Activated T-helper 1 cell treated with Interleukin-2 at 50 U/mL for 16 hours (primary cell): Measurements from ENCODE around the gene RASA3.

Source experiments
- DNase-seq: peaks from one replicate; pipeline ENCODE4 v3.0.0-alpha.2; 2020; ENCODE audit warnings: low read depth

RASA3 gene

DNA sequence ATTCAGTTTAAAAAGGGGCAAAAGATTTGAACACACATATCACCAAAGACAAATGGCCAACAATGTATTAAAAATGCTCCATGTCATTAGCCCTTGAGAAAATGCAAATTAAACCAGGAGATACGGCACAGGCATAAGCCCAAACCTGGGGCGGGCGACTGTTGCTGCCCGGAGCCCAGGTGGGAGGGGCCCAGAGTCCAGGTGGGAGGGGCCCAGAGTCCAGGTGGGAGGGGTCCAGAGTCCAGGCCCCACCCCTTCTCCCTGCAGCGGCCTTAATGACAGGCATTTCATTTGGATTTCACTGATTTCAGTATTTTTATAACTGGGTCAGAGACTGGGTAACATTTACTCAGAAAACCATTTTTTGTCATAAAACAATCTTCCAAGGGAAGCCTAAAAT, 78.2 kb downstream of the RASA3 start:
- DNase-seq = no peak

DNA sequence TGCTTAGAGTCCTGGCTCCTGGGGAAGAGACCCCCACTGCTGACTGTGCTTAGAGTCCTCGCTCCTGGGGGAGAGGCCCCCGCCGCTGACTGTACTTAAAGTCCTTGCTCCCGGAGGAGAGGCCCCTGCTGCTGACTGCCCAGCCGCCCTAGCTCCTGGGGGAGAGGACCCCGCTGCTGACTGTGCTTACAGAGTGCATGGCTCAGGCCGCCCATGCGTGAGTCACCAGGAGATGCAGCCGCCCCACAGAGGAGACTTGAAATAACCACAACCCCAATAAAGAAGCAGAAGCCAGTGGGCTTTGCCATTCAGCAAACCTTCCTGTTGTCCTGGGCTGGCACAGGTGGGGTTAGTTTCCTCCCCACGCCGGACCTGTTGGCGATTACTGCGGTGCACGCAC, 79.4 kb downstream of the RASA3 start:
- no peak for DNase-seq

DNA sequence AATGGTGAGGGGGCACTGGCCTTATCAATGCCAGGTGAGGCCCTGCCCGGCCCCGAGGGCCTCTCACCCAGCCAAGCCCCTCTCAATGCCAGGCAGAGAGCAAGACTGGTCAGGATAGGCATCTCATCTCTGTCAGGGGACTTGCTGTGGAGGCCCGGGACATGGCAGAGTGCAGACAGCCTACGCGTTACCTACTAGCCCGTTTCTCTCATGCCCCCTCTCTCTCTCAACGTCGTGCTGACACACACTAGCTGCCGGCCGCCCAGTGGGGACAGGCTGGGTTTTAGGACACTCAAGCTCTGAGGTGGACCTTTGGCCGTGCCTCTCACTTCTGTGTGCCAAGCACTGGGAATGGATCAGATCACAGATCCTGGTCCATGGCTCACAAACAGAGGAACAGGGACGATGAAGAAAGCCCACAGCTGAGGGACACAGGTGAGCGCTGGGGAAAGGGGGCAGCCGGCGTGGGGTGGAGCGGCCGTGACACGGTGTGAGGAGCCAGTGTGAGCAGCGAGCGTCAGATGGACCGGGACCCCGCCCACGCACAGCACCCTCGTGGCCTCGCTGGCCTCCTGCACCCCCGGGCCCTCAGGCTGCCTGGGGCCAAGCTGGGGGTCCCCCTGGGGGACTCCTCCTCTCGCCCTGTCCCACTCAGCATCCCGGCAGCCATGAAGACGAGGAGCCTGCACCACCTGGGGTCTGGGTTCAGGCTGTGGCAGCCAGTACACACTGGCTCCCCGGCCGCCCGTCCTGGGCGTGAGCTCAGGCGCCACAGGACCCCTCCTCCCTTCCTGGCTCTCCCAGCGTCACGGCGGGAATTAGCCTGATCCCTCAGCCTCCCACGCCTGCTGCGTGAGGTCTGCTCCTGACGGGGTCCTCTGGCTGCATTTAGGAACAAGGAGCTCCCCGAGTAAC, 81.6 kb downstream of the RASA3 start:
- no peak for DNase-seq

DNA sequence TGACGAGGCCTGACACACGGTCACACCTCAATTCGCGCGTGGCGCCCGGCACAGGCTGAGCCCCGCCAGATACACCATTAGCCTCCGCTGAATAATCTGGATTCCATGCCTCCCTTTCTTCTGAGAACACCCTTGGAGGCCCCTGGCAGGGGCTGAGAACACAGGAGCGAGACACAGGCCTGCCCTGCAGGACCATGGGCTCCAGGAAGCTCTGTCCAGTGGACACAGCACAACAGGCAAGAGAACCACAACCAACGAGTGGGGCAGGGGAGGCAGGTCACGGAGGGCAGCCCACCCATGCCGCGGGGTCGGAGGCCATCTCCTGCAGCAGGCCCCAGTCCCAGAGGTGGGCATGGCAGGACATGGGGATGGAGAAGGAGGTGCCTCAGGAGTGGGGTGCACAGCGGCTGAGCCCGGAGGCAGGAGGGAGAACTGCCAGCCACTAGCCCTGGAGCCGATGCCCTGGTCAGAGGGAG, 82.8 kb downstream of the RASA3 start:
- DNase-seq = no peak

DNA sequence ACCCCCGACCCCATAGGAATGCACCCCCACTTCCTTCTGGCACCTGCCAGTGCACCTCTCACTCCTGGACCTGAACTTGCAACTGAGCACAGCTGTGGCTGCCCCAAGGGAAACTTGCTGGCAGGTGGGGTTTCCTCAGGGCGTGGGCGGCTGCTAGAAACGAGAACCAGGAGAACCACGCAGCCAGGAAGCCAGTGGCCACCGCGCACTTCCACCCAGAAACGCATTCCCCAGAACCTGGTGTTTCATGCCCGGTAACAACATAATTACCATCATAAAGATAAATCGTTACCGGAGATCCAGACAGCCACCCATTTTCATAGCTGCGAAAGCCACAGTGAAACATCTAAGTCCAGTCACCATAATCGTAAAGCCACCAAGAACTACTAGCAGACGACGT, 83.4 kb downstream of the RASA3 start:
- DNase-seq = peak; percentile 13

DNA sequence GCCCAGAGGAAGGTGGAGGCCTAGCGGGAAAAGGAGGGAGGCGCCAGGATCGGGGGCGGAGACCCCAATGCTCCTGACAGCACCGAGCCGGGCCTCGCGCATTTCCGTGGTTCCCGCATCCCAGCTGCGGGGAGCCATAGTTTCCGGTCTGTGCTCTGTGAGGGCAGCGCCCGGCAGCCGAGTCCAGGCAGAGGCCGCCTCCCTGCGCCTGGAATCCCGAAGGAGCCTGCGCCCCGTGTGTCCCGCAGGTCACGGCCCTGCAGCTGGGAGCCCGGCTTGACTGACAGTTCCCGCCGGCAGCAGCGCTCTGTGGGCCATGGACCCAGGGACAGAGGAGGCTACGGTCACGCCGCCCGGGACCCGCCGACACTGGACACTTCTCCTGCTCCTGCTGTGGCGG, 84.0 kb downstream of the RASA3 start:
- DNase-seq = no peak

DNA sequence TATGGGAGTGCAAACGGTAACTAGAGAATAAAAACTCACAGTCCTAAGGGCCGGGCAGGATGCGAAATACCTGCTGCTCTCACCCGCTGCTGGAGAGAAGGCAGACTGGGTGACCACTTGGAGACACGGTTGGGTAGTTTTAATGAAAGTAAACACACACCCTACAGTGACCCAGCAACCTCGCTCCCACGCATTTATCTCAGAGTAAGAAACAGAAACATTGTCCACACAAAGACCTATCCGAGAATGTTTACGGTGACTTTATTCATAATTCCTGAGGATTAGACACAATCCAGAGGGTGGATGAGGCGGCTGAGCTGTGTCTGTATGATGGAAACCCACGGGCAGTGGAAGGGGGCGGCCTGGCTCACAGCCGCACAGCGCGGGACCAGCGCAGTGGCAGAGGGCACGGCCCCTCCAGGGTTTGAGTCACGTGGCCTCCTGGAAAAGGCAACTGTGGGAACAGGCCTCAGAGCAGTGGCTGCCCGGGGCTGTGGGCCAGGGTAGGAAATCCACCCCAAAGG, 85.0 kb downstream of the RASA3 start:
- no peak for DNase-seq

DNA sequence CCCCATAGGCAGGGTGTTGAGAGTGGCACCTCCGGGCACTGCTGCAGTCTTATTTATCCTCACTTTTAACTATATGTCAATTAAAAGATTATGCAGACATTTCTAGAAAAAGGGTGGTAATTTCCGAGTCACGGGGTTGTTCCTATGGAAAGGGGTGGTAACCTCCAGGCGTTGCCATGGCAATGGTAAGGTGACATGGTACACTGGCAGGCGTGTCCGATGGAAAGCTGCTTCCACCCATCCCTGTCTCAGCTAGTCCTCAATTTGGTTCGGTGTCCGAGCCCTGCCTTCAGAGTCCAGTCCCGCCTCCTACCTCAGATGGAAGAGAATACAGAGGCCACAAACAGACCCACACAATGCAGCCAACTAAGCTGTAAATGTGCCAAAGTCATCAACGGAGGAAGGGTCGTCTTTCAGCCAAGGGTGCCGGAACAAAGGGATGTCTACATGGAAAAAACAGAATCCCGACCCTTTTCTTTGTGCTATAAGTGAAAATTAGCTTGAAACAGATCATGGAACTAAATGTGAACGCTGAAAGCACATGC, 85.9 kb downstream of the RASA3 start:
- DNase-seq = no peak

DNA sequence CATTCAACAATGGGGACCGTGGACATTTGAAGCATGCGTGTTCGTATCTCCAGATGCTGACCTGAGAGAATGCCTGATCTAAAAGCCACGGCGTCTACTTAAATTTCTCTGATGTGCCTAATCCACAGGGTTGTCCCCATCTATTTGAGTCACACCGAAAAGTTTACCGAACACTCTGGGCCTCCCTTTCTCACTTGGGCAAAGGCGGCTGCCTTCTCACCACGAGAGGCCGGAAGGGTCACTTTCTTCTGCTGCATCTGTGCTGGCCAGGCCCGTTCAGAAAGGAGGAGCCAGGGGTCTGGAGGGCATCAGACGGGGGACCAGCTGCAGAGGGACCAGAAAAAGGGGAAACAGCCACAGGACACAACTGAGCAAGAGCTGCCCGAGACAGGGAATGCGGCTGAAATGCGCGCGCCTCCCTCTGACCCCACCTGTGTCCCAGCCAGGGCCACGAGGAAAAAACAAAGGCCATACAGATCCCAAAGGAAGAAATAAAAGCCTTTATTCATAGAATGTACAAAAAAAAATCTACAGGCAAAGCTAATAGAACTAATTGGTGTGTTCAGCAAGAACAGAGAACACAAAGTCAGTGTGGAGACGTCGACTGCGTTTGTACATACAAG, 87.2 kb downstream of the RASA3 start:
- no peak for DNase-seq

DNA sequence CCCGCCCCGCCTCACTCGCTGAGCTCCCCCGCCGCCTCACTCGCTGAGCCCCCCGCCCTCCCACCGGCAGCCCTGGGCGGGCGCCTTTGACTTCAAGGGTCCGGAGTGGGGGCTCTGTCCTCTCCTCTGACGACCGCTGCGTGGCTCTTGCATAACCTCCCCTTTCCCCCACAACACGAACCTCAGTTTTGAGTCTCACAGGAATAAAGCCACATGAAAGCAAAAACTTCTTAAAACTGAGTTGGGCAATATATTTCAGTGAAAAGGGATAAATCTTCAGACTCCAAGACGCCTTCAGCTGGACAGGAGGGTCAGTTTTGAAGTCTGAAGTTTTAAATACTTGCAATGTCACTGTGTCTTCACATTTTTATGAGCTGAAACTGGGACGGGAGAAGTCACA, 87.9 kb downstream of the RASA3 start:
- DNase-seq = no peak

DNA sequence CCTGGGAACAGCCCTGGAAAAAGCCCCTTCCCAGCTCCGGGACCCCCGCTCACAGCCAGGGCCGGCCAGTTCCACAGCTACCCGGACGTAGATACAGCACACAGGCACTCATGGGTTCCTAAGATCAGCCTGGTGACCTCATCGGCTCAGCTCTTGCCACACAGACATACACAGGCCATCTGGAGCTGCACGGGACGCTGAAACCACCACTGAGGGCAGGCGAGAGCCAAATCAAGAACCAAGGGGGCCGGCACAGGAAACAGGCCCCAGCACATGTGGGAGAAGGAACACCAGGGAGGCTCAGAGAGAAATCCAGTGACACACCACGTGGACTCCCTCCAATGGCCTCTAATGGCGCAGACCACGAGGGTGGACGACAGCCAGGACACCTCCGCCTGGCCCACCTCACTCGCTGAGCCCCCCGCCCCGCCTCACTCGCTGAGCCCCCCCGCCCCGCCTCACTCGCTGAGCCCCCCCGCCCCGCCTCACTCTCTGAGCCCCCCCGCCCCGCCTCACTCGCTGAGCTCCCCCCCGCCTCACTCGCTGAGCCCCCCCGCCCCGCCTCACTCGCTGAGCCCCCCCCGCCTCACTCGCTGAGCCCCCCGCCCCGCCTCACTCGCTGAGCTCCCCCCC, 88.9 kb downstream of the RASA3 start:
- no peak for DNase-seq

DNA sequence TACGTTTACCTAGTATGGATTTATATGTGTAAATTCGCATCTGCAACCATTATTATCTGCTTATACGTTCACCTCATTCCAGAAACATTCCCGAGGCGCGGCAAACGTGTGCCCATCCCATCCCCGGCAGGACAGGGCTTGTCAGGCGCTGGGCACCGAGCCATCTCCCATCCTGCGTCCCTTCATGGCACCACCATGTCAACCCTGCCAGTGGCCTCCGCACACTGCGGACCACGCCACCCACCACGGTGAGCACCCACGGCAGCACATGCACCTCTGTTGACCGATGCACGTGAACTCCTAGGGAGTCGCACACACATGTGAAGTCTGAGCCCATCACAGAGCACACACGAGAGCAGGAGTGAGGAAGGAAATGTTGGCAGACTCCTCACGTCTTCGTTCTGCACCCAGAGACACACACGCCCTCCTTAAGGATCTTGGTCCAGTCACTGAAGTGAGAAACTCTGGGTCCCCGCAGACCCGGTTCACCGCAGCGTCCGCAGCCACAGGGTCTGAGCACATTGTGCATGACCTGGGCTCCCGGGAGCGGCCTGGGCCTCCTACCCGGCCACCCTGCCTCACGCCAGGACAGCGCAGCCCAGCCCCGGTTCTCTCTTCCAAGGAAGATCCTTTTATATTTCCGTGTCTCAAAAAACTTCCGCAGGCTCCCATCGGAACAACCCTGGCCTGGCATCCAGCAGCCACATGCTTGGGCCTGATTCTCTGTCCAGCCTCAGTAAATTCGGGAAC, 90.2 kb downstream of the RASA3 start:
- DNase-seq = no peak

DNA sequence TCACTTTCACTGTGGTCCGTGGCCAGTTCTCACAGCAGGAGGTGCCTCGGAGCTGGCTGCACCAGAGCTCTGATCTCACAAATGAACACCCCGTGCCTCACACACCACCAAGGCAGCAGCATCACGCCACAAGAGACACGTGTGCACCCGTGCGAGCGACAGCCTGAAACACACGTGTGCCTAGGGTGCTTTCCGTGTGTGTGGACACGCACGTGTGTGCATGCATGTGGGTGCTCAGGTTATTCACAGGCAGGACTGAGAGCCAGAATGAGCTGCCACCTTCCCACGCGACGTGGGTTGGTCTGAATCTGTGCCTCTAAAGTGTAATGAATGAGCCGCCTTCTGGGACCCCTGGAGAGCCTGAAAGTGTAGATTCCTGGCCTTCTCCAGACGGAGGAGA, 90.9 kb downstream of the RASA3 start:
- no peak for DNase-seq

DNA sequence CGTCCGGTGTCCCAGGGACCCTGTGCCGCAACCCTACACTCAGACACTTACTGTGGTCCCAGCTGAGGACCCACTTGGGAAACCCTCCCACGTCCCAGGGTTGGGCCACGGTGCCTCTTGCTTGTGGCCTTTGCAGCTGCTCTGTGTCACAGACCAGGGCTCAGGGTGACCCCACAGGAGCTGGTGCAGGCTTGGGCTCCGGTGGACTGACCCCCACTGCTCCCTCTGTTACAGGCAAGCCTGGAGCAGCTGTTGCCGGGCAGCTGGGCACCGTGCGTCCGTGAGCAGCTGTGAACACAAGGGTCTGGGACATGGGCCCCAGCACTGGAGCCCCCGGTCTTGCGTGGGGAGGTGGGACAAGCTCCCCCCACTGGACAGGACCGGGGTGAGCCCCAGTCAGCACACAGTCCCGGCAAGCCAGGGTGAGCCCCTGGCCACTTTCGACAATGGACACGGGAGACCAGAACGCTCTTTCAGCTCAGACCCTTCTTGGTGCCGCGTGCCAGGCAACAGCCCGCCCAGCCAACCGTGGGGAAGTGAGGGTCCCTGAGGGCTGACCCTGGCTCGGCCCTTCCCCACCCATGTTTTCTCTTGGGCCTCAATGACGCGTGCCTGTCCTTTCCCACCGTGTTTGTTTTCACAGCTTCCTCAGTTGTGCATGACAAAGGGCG, 92.8 kb downstream of the RASA3 start:
- no peak for DNase-seq

DNA sequence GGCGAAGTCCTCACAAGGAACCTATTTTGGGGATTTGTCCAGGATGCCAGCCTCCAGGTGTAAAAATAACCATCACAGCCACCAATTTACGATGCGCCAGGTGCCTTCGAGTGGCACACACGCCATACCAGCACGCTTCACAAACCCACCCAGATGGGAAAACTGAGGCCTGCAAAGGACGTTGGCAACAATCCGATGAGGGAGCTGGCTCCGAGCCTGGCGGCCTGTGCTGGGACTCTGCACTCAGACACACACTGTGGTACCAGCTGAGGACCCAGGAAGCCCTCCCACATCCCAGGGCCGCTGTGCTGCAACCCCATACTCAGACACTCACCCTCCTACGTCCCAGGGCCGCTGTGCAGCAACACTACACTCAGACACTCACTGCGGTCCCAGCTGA, 93.5 kb downstream of the RASA3 start:
- DNase-seq = no peak

DNA sequence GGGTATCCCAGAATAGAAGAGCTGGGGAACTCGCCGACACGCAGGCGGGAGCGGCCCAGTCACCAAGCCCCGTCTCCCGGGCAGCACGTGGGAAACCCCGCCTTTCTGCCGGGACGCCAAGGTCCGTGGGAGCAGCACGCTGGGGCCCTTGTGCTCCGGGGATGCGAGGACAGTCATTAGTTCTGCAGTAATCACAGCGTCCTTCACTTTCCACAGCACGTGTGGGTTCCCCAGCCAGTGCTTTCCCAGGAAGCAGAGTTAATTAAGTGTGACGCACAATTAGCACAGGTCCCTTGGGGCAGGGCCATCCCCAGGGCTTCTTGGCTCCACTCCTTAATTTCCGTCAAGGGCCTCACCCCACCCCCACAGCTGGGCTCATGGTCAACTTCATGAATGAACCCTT, 94.2 kb downstream of the RASA3 start:
- DNase-seq = no peak

DNA sequence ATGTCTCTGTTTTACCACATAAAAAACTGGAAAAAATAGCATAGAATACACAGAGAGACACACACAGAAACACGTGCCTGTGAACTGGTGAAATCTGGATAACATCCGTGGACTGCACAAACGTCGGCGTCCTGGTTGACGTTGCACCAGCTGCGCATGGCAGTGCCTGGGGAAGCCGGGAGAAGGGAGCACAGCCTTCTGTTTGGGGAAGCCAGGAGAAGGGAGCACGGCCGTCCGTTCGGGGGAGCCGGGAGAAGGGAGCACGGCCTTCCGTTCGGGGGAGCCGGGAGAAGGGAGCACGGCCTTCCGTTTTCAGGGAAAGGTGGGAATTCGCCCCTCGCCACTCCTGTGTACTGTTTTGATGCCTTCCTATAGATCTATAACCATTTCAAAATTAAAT, 94.7 kb downstream of the RASA3 start:
- DNase-seq = no peak

DNA sequence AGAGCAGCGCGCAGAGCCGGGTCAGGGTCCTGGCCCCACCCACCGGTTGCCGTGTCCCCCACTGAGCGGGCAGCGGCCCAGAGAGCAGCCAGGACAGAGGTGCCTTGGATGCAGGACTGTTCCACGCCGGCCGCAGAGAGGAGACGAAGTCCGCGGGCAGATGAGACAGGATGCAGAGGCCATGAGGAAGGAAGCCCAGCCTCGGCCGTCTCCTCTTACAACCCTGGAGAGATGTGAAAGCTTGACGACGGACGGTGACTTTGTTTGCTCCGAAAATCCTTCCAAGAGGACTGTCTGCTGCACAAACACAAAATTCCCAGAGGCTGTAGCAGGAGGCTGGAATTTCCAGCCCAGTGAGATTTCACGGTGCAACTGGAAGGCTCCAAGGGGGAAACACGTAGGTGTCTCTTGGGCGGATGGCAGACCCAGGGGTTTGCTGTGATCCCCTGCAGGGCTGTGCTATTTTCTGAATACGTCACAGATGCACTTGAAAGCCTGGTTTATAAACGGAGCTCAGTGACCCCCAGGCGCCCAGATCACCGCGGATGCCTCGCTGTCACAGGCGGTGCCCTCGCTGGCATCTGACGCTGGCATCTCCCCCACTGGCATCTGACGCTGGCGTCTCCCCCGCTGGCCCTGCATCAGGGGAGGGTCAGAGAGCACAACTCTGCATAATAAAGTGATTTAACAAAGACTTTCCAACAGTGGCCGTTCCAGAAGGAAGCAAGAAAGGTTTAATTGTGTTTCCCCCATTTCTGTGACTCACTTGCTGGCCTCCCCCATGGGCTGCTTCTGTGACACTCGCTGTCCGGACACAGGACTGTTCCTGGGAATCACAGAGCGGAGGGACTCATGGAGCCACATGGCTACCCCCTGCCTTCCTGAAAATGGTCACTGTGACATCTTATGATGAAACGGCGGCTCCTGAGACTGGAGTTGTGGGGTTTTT, 96.6 kb downstream of the RASA3 start:
- no peak for DNase-seq

DNA sequence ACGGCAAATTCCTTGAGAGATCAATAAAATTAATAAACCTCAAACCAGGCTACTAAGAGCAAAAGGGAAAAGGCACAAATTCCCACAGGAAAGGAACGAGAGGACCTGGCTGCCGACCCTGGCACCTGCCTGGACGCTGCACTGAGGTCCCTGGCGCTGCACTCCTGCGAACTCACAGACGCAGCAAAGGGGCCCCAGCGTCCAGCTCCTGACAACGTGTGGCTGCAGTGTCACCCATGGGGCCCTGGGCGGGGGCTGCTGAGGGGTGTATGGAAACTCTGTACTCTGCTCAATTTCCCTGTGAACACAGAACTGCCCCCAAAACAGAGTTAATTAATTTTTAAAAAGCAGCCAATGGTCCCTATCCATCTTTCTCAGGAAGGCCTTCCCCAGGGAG, 97.2 kb downstream of the RASA3 start:
- DNase-seq = no peak

DNA sequence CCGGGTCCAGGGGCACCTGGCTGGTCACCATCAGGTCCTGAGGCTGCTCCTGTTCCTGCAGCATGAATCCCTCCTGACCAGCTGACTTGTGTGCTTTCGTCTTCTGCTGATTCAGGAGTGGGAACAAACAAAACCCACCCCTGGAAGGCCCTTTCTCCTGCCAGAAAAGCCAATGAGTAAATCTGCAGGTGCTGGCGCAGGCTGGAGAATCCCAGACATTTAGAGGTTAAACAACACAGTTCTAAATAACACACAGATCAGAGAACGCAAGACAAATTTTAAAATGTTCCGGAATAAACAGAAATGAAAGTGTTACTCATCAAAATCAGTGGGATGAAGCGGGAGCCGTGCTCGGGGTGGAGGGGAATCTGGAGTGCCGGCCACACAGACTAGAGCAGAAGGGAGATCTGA, 97.9 kb downstream of the RASA3 start:
- DNase-seq = no peak
